Right ventricle myocardium inferior (tissue), 1 donor: ENCODE measurements around the gene EPHB2. TPM values are rescaled to one million over a fixed set of nuclear protein-coding genes. Genes with fewer than 3 reads are reported as not detected.

ENCODE experiments used
- ATAC-seq: fragments of 200-7000 bp; cut with Tn5 transposase; one replicate; pipeline ENCODE4 v1.9.1; 2020; ENCODE audit warnings: mild to moderate bottlenecking, moderate library complexity
- DNase-seq: peaks from one replicate; pipeline ENCODE4 v3.0.0; 2021; ENCODE audit errors: missing footprints
- intact Hi-C: fragments of 100-400 bp; cut with DNase I; formaldehyde crosslinking; loops from one replicate; pipeline ENCODE4 v1.11.0; 2022
- total RNA-seq: library from RNA; stranded (reverse); fragmentation: NEBNext Ultra II Directional; extraction: Animal tissue kit (Norgen Biotek cat#: 25700); gene quantifications from one replicate; pipeline ENCODE4 v1.2.1, GENCODE V29; 2021
- donor health status: DM: no; HTN: yes; CAD: no; lungs with severe emphysema.

EPHB2 gene
- total RNA-seq, 1 donor from 2014 or later, result 3.5 TPM

GRCh38 chr1:22787636-22788035 is 77.0 kb downstream of the EPHB2 start:
- ATAC-seq (no peak), DNase-seq (peak; percentile 11)
- intact Hi-C loops, result no loop called here

- DNase-seq (peak; percentile 71), ATAC-seq (peak; percentile 78)
- intact Hi-C loops, result no loop called here
Observed at GRCh38 chr1:22788254-22788661, 77.6 kb downstream of the EPHB2 start.

GRCh38 chr1:22789356-22789994 is 78.8 kb downstream of the EPHB2 start:
- ATAC-seq (no peak), DNase-seq (no peak)
- intact Hi-C loops, result no loop called here

GRCh38 chr1:22790232-22791008 is 79.8 kb downstream of the EPHB2 start:
- DNase-seq (peak; percentile 75), ATAC-seq (peak; percentile 71)
- intact Hi-C loops, result no loop called here

- intact Hi-C loops, result no loop called here
- DNase-seq (peak; percentile 45), ATAC-seq (no peak)
Observed at GRCh38 chr1:22791831-22792347, 81.2 kb downstream of the EPHB2 start.

- intact Hi-C loops, result no loop called here
- DNase-seq, result peak; percentile 15
- no peak for ATAC-seq
Observed at GRCh38 chr1:22792396-22793160, 81.9 kb downstream of the EPHB2 start.

GRCh38 chr1:22793647-22794046 is 83.0 kb downstream of the EPHB2 start:
- peak; percentile 27 for DNase-seq
- intact Hi-C loops, result no loop called here
- no peak for ATAC-seq

GRCh38 chr1:22794647-22795365 is 84.2 kb downstream of the EPHB2 start:
- DNase-seq, result peak; percentile 60
- peak; percentile 40 for ATAC-seq
- intact Hi-C loops, result no loop called here

- no peak for ATAC-seq
- DNase-seq, result no peak
- intact Hi-C loops, result no loop called here
Observed at GRCh38 chr1:22795366-22795714, 84.7 kb downstream of the EPHB2 start.

- peak; percentile 11 for DNase-seq
- no peak for ATAC-seq
- intact Hi-C loops, result no loop called here
Observed at GRCh38 chr1:22796642-22797041, 86.0 kb downstream of the EPHB2 start.

- intact Hi-C loops, result no loop called here
- no peak for ATAC-seq
- no peak for DNase-seq
Observed at GRCh38 chr1:22798083-22798482, 87.4 kb downstream of the EPHB2 start.

- DNase-seq (no peak), ATAC-seq (no peak)
- intact Hi-C loops, result no loop called here
Observed at GRCh38 chr1:22799971-22800370, 89.3 kb downstream of the EPHB2 start.

- intact Hi-C loops, result no loop called here
- no peak for DNase-seq
- no peak for ATAC-seq
Observed at GRCh38 chr1:22800629-22801028, 90.0 kb downstream of the EPHB2 start.

GRCh38 chr1:22801347-22801746 is 90.7 kb downstream of the EPHB2 start:
- intact Hi-C loops, result no loop called here
- DNase-seq (no peak), ATAC-seq (no peak)

GRCh38 chr1:22801761-22802160 is 91.1 kb downstream of the EPHB2 start:
- intact Hi-C loops, result no loop called here
- DNase-seq (no peak), ATAC-seq (no peak)

GRCh38 chr1:22803833-22804232 is 93.2 kb downstream of the EPHB2 start:
- intact Hi-C loops, result no loop called here
- no peak for ATAC-seq
- no peak for DNase-seq

- ATAC-seq (no peak), DNase-seq (no peak)
- intact Hi-C loops, result no loop called here
Observed at GRCh38 chr1:22804406-22804805, 93.8 kb downstream of the EPHB2 start.

- no peak for DNase-seq
- ATAC-seq, result no peak
- intact Hi-C loops, result no loop called here
Observed at GRCh38 chr1:22804969-22805671, 94.5 kb downstream of the EPHB2 start.

GRCh38 chr1:22805672-22806038 is 95.0 kb downstream of the EPHB2 start:
- DNase-seq, result no peak
- ATAC-seq, result no peak
- intact Hi-C loops, result no loop called here
